K562 (cell line): ENCODE data around the gene PRODH. TPM values are rescaled to one million over a fixed set of nuclear protein-coding genes. Genes with fewer than 3 reads are reported as not detected.

ENCODE experiments used
- AFF1 ChIP-seq, 2 experiments: fragments of 450-650 bp; IDR thresholded peaks; 2 replicates each; pipeline ENCODE4 v1.6.1; 2018; ENCODE audit warnings: mild to moderate bottlenecking in 2 of 2, low read depth in 1 of 2; ENCODE audit not compliant: partially characterized antibody in 2 of 2
- EWSR1 ChIP-seq: fragments of 450-650 bp; IDR thresholded peaks from 2 replicates; pipeline ENCODE4 v1.6.1; 2018; ENCODE audit warnings: borderline replicate concordance, mild to moderate bottlenecking, low read depth, moderate library complexity; ENCODE audit not compliant: partially characterized antibody
- FOS ChIP-seq: IDR thresholded peaks from 3 replicates; pipeline ENCODE4 v1.6.1; 2011; ENCODE audit not compliant: insufficient read length; ENCODE audit errors: extremely low read depth
- HDAC3 ChIP-seq: fragments of 450-650 bp; IDR thresholded peaks from 2 replicates; pipeline ENCODE4 v1.6.1; 2018; ENCODE audit warnings: borderline replicate concordance, mild to moderate bottlenecking, moderate library complexity; ENCODE audit not compliant: partially characterized antibody
- SETDB1 ChIP-seq: IDR thresholded peaks from one replicate; pipeline ENCODE4 v1.6.1; 2012; ENCODE audit warnings: low read length, control low read depth, inconsistent platforms
- TAF1 ChIP-seq: IDR thresholded peaks from 2 replicates; pipeline ENCODE4 v1.6.1; 2011; ENCODE audit warnings: mild to moderate bottlenecking, low read length, moderate library complexity; ENCODE audit not compliant: insufficient read depth, control insufficient read depth, severe bottlenecking; ENCODE audit errors: extremely low read depth
- ZBTB40 ChIP-seq, 2 experiments: fragments of 450-650 bp in 1 of 2; sonication (generic) in 1 of 2; formaldehyde crosslinking in 1 of 2; IDR thresholded peaks; 2 replicates each; pipeline versions ENCODE4 v1.7.1 to v1.9.0; 2016 to 2022; ENCODE audit warnings: inconsistent platforms in 1 of 2, mild to moderate bottlenecking in 1 of 2, missing genetic modification reagents in 1 of 2
- ZNF830 ChIP-seq: fragments of 250-450 bp; sonication (Bioruptor Pico); IDR thresholded peaks from 2 replicates; pipeline ENCODE4 v1.5.0; 2021; ENCODE audit warnings: mild to moderate bottlenecking
- polyA plus RNA-seq, 8 experiments: library from polyadenylated mRNA; depleted of rRNA in 4 of 8; stranded (reverse) in 5 of 8; unstranded in 3 of 8; fragments of >200 nt; fragmentation: Nextera tagmentation in 2 of 8; fragmentation: Illumina TruSeq in 1 of 8; extraction: Ambion mirVana in 2 of 8; extraction: Trizol in 1 of 8; gene quantifications; 2 replicates each; pipeline versions ENCODE4 v1.2.1 to v1.2.3, GENCODE V29; 2011 to 2014; ENCODE audit warnings: inconsistent platforms in 1 of 8, missing spikeins in 1 of 8
- total RNA-seq, 7 experiments: library from RNA; depleted of rRNA in 6 of 7; stranded (reverse); fragments of >200 nt in 6 of 7; fragmentation: Illumina TruSeq in 2 of 7; extraction: Trizol in 2 of 7; gene quantifications; 2 replicates each; pipeline versions ENCODE4 v1.2.1 to v1.2.3, GENCODE V29; 2011 to 2021; ENCODE audit warnings: low replicate concordance in 1 of 7

Gene PRODH
- total and polyA plus RNA-seq, 9 of the 15 experiments (the other 6 are each of a cell fraction or from before 2014, with no cell fraction given), result 0.07 to 0.11 TPM; not detected in 7

- no peak for TF ChIP-seq ZBTB40 (IDR thresholded peaks at IDR 0.05)
- no peak for TF ChIP-seq ZBTB40 (CRISPR knock-in tag; IDR thresholded peaks at IDR 0.05)
- TF ChIP-seq HDAC3, result no peak
- no peak for TF ChIP-seq ZNF830 (CRISPR knock-in tag)
- no peak for TF ChIP-seq AFF1 (IDR thresholded peaks at IDR 0.05; ENCODE audit: low read depth in 1 of 2, partially characterized antibody in 2 of 2)
- TF ChIP-seq EWSR1, result no peak
- no peak for TF ChIP-seq SETDB1
- no peak for TF ChIP-seq FOS
- TF ChIP-seq TAF1, result no peak
Observed at GRCh38 chr22:18909556-18909955, 26.5 kb downstream of the PRODH start (continued).
